ENCODE measurements around the gene ZNF438.
"Not testable (repeated sequence)": the region's sequence is repeated elsewhere in the genome, so short reads cannot be mapped to it uniquely, and the experiment has no call there.

Gene ZNF438

DNA sequence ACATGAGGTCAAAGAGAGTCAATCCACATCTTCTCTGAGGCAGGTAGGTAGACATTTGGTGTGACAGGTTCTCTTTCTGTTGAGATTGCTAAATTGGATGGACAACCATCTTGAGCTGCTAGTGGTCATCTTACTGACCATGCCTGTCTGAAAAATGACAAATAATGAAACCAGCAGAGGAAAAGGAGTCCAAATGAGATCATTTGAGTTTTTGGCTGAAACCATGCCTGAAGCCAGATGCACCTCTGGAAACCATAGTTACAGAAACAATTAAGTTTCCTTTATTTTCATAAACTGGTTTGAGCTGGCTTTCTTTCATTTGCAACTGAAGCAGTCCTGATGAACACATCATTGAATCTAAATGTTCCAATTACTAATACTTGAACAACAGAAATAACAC is 100.6 kb downstream of the ZNF438 start:
- DNase-seq: no peak

DNA sequence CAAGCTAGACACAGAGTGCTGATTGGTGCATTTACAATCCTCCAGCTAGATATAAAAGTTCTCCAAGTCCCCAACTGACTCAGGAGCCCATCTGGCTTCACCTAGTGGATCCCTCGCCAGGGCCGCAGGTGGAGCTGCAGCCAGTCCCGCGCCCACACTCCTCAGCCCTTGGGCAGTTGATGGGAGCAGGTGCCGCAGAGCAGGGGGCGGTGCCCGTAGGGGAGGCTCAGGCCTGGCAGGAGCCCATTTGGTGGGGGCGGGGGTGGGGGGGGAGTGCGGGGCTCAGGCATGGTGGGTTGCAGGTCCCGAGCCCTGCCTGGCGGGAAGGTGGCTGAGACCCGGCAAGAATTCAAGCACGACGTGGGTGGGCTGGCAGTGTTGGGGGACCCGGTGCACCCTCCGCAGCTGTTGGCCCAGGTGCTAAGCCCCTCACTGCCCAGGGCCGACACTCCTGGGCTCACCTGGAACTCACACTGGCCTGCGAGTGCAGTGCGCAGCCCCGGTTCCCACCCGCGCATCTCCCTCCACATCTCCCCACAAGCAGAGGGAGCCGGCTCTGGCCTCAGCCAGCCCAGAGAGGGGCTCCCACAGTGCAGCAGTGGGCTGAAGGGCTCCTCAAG is 101.7 kb downstream of the ZNF438 start:
- no peak for DNase-seq

DNA sequence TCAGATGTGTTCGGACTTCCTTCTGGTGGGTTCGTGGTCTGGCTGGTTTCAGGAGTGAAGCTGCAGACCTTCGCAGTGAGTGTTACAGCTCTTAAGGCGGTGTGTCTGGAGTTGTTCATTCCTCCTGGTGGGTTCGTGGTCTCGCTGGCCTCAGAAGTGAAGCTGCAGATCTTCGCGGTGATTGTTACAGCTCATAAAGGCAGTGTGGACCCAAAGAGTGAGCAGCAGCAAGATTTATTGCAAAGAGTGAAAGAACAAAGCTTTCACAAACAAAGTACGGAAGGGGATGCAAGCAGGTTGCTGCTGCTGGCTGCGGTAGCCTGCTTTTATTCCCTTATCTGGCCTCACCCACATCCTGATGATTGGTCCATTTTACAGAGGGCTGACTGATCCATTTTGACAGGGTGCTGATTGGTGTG is 102.3 kb downstream of the ZNF438 start:
- not testable (repeated sequence) for DNase-seq

DNA sequence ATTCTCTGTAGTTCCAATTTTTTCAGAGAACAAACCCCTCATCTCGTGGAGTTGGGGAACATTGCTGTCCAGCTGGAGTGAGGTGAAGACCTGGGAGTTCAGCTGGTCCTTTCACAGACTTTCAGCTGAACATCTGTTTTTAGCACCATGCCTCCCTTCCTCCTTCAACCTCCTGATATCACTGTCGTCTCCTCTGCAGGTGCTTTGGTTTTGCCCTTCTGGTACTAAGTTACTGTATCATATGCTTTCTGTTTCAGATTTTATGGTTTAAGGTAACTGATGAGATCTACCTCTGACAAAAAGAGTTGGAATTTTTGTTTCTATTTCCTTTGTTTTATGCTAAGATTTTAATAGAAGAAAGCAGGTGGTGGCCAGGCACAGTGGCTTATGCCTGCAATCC is 102.9 kb downstream of the ZNF438 start:
- no peak for DNase-seq

- no peak for DNase-seq
These were observed 113.0 kb downstream of the ZNF438 start for GRCh38 chr10:30918651-30919050.

DNA sequence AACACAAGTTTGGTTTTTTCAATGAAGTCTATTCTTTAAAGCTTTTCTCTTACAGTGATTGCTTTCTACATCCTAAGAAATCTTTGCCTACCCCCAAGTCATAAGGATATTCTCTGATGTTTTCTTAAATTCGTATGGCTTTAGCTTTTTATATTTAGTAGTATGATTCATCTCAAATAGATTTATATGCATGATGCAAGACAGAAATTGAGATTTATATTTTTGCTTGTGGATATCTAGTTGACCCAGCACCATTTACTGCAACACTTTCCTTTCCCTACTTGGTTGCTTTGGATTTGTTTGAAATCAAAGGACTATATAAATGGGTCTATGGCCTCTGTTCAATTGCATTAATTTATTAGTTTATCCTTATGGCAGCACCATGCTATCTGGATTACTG is 113.9 kb downstream of the ZNF438 start:
- no peak for DNase-seq

DNA sequence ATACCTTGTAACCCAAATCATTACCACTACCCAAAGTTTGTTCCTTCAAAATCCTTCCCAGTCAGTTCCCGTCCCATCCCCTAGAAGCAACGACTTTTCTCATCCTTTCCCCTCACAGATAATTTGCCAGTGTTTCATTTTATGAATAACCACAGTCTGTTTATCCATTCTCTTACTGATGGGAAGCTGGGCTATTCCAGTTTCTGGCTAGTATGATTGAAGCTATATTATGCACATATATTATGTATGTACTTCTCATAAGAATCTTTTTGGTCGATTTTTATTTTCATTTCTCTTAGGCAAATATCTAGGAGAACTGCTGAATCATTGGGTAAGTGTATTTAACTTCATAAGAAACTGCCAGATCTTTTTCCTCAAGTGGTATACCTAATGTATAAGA is 114.6 kb downstream of the ZNF438 start:
- no peak for DNase-seq

- no peak for DNase-seq
These were observed 116.5 kb downstream of the ZNF438 start for GRCh38 chr10:30915146-30915545.

GRCh38 chr10:30911303-30911863 is 120.3 kb downstream of the ZNF438 start:
- no peak for DNase-seq

DNA sequence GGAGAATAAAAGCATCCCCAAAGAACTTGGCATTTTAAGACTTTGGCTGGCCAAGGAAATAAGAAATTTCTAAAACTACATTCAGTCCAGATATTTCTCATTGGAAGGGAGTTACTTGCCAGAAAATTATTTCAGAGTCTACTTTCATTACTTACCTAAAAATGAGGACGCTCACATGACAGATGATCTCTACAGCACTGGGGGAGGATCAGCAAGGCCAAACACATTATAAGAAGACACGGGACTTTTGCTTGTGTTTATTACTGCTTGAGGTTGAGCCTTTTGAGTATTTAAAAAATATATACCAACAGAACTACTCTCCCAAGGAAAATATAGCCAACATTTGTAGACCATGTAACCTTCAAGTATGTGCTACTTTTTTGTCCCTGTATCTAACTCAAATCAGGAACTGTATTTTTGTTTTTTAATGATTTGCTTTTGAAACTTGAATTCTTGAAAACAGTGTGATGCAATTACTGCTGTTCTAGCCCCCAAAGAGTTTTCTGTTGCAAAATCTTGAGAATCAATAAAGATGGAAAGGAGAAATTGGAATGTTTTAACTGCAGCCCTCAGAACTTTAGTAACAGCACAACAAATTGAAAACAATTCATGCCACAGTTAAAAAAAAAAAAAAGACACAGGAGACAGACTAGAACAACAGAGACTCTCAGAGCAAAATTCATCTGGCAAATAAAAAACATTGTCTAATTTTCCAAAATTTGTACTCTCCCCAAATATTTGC is 128.1 kb downstream of the ZNF438 start:
- DNase-seq: no peak

- no peak for DNase-seq
These were observed 128.9 kb downstream of the ZNF438 start for GRCh38 chr10:30902621-30903396.

DNA sequence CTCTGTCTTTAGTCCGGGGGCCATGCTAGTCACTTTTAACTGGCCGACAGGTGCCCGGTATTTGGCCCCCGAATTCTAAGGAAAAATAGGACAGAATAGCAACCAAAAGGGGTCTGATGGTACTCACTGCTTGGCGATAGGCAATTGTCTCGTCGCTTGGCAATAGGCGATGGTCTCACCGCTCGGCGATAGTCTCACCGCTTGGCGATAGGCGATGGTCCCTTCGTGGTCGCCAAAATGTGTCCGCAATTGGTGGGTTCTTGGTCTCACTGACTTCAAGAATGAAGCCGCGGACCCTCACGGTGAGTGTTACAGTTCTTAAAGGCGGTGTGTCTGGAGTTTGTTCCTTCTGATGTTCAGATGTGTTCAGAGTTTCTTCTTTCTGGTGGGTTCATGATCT is 130.2 kb downstream of the ZNF438 start:
- DNase-seq: not testable (repeated sequence)

DNA sequence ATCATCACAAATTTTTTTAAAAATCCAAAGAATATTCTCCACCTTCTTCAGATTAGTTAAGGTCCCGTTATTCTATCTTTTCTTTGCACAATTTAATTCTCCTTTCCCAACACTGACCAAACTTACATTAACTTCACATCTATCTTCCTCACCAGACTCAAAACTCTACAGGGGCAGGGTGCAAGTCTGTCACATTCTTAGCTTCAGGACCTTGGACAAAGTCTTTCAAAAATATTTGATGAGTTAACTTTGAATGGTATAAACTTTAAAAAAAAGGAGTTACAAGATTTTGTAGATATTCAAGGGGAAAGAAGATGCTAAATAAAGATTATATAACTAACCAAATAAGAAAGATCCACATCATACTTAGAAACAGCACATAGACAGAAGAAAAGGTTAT is 132.7 kb downstream of the ZNF438 start:
- DNase-seq: no peak

- DNase-seq: no peak
These were observed 134.1 kb downstream of the ZNF438 start for GRCh38 chr10:30897547-30897946.

GRCh38 chr10:30897048-30897447 is 134.6 kb downstream of the ZNF438 start:
- no peak for DNase-seq

DNA sequence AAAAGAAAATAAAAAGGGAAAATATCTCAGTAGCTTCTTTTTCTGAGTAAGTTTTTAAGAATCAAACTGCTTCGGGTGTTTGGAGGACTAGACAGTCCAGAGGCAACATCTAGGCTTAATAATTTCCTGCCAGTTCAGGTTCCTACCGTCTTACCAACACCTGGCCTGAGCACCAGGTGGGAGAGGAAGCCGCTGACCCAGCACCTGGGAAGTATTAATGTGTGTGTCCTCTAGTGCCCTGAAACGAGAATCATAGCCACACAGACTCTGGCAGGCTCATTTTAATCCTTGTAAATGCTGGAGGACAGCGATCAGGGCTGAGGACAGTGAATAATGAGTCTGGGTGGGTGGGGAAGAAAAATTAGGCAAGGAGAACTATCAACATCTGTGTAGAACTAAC is 137.4 kb downstream of the ZNF438 start:
- no peak for DNase-seq

DNA sequence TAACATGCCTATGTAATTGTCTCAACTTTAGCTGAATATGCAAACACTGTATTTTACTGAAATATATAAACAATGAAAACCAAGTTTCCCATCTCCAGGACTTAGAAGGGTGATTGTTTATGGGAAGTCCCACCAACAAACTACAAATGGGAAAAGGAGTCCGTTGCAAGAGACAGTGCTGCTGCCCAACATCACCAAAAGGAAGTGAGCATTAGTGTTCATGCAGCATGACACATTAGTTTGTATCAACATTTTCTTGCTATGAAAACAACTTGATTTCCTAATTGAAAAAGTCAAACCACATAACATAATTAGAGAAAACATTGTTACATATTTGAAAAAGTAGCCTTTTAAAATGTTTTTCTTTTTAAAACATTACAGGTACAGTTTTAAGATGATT is 138.5 kb downstream of the ZNF438 start:
- no peak for DNase-seq

GRCh38 chr10:30887839-30888238 is 143.8 kb downstream of the ZNF438 start:
- DNase-seq: no peak

DNA sequence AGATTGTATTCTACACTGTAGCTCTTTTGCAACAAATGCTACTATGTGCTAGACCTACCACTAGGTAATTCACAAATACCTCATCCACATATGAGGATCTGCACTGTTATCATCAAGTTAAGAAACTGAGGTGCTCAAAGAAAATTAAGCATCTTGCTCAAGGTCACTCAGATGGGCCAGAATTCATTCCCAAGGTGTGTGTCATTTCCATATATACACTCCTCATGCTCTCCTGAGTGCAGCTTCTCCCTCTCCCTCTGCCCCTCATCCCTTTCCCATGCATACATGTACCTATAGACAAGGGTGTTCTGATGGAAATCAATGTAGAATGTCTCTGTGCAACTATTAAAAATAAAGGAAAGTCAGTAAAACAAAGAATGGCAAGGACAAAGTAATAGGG is 146.2 kb downstream of the ZNF438 start:
- DNase-seq: no peak

GRCh38 chr10:30883751-30884150 is 147.9 kb downstream of the ZNF438 start:
- no peak for DNase-seq

DNA sequence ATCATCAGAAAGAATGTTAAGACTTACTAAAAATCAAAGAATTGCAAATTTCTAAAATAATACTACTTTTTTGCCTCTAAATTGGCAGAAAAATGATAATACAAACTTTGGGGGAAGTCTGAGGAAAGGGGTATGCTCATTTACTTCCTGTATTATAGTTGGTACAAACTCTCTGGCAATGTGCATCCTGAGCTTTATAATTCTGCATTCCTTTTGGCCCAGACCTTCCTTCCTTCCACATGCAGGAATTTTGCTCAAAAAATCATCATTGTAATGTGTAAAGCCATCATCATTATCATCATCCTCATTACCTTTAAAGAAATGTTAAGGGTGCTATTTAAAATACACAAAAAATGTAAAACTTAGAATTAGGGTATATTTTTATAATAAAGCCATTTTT is 148.5 kb downstream of the ZNF438 start:
- no peak for DNase-seq

DNA sequence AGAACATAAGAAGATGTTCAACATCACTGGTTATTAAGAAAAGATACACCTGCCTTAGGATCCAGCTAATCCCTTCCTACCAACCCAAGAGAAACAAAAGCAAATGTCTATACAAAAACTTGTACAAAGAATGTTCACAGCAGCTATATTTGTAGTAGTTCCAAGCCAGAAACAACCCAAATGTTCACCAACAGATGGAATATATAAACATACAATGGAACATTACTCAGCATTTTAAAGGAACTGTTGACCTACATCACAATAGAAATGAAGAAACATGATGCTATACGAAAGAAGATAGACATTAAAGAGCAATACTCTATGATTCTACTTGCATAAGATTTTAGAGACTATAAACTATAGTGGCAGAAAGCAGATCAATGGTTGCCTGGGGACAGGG is 149.4 kb downstream of the ZNF438 start:
- no peak for DNase-seq

DNA sequence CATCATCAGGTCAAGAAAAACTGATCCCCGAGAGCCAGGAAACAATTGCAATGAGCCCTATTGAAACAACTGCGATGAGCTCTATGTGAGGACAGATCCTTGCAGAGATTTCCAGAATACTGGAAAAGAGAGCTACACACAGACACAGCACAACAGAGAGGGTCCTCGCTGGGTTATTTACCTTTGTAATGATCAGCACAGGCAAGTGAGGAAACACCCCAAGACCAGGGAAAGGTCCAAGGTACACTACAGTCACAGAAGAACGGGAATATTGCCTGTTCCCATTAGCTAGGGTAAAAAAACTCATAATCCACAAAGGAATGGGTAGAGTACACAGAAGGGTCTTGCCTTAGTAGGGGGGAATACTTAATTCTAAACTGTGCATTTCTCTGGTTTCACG is 152.7 kb downstream of the ZNF438 start:
- no peak for DNase-seq

GRCh38 chr10:30877111-30877510 is 154.6 kb downstream of the ZNF438 start:
- DNase-seq: no peak

Measured in CD4-positive, alpha-beta T cell treated with Interleukin-15 for 1 hour (primary cell).